ENCODE data around the gene HPS1.

The HPS1 gene

GRCh38 chr10:98456686-98457482, 10.1 kb upstream of the HPS1 start:
- no peak overlapping the region for H3K27ac ChIP-seq
- no peak for DNase-seq (ENCODE audit: low spot score)
- TF ChIP-seq CTCF (IDR thresholded peaks at IDR 0.05): no peak

GRCh38 chr10:98456043-98456570, 9.4 kb upstream of the HPS1 start:
- Histone ChIP-seq H3K27ac (no peak overlapping the region), H3K4me3 (no peak overlapping the region)
- no peak for DNase-seq (ENCODE audit: low spot score)
- TF ChIP-seq CTCF (IDR thresholded peaks at IDR 0.05): no peak

More at GRCh38 chr10:98456686-98457482, 10.1 kb upstream of the HPS1 start:
- H3K4me3 ChIP-seq: no peak overlapping the region

- no peak for DNase-seq (ENCODE audit: low spot score)
- Histone ChIP-seq H3K4me3 (no peak overlapping the region), H3K27ac (no peak overlapping the region)
- no peak for TF ChIP-seq CTCF (IDR thresholded peaks at IDR 0.05)
Observed at GRCh38 chr10:98453729-98454128, 7.0 kb upstream of the HPS1 start.

- DNase-seq (ENCODE audit: low spot score): no peak
- TF ChIP-seq CTCF (IDR thresholded peaks at IDR 0.05): no peak
- Histone ChIP-seq H3K27ac (no peak overlapping the region), H3K4me3 (no peak overlapping the region)
Observed at GRCh38 chr10:98450618-98451017, 3.9 kb upstream of the HPS1 start.

DNA sequence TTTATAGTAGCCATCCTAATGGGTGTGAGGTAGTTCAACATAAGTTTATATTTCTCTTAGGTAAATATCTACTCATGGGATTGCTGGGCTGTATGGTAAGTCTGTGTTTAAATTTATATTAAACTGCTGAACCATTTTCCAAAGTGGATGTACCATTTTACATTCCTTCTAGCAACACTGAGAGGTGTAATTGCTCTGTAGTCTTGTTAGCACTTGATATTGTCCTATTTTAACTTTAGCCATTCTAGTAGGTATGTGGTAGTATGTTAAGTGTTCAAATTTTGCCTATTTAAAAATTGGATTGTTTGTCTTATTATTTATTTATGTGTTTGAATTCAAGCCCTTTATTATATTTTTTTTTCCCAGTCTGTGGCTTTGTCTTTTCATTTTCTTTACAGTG, 2.6 kb upstream of the HPS1 start:
- TF ChIP-seq CTCF (IDR thresholded peaks at IDR 0.05): no peak
- H3K4me3 ChIP-seq: no peak overlapping the region
- H3K27ac ChIP-seq: no peak overlapping the region
- DNase-seq (ENCODE audit: low spot score): no peak

- TF ChIP-seq CTCF (IDR thresholded peaks at IDR 0.05): no peak
- peak; percentile 82 for DNase-seq (ENCODE audit: low spot score)
- Histone ChIP-seq H3K27ac (peak overlapping the region; percentile 92 to 94), H3K4me3 (peak overlapping the region; percentile 85)
Observed at GRCh38 chr10:98446151-98446660, 529 bp downstream of the HPS1 start.

Data from coronary artery (tissue), 2 donors.